Measurements from ENCODE around the gene STAC.

DNA sequence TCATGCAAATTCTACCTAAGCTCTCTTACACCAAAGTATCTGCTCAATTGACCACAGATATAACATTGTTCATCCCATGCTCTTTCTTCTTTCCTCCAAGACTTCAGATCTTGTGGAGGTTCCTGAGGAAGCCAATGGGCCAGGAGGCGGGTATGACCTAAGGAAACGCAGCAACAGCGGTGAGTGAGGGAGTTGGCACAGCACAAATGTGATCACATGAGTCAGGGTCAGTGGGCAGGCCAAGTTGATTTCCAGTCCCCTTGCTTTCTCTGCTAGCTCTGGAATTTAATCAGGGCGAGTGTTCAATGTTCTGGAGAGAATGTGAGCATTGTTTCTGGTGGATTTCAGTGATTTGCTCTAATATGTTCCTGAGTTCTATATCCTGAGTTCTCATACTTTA is 112.7 kb downstream of the STAC start:
- TF ChIP-seq CTCF (IDR thresholded peaks at IDR 0.05; ENCODE audit: low read length), result no peak
- TF ChIP-seq EZH2 (optimal IDR thresholded peaks at IDR 0.05; ENCODE audit: low read depth, low read length), result no peak
